ENCODE data around the gene LINC00237. TPM values are rescaled to one million over a fixed set of nuclear protein-coding genes. Genes with fewer than 3 reads are reported as not detected.

LINC00237 gene
- total and polyA plus RNA-seq, 9 of the 15 experiments (the other 6 are each of a cell fraction or from before 2014, with no cell fraction given) = not detected

DNA sequence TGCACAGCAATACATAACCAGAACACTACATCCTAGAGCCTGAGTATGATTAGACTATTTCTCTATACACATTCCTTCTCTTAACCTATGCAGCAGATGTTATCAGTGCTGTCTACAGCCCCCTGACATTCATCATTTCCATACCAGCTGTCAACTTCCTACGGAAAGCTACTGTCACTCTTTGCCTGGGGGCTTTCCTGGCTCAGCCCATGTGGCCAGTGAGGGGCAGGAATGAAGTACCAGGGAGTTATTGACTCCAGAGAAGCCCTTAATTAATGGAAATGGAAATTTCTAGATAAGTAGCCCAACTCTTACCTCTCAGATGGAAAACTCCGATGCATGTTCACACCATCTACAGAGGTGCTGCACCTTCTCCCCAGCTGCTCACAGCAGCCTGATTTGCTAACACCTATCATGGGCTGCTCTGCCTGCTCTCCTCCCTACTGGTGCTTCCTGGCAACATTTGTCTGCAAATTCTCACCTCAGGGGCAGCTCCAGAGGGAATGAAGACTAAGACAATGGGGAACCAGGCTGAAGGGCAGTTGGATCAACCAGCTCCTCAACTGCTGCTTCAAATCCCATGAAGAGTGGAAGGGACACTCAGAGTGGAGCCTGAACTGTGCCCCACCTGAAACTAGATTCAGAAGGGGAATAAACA lies 59.6 kb downstream of the LINC00237 start:
- H3K9me3 ChIP-seq (replicated peaks; ENCODE audit: control insufficient read depth, insufficient read depth, low read depth, low read length) = no peaks in the 10 kb centered on the region
- POLR2A ChIA-PET = no interaction called here
- FAIRE-seq (no peak), ATAC-seq (no peak), DNase-seq (ENCODE audit: extremely low read depth in 1 of 4, low spot score in 3 of 4) (no peak)
- in situ Hi-C loops (cut with MboI) = no loop called here
- no peaks in the 10 kb centered on the region for H3K79me2 ChIP-seq (ENCODE audit: control insufficient read depth, insufficient read depth, low read length)
- CTCF ChIA-PET (ENCODE audit: low intra/inter-chr PET ratio) = no interaction called here
- H4K20me1 ChIP-seq (replicated peaks; ENCODE audit: control insufficient read depth, insufficient read depth, low read length) = no peaks in the 10 kb centered on the region
- peaks cover 0 to 5% of the 10 kb centered on the region in 2 experiments; a peak in 2 of 5 replicates for H3K27me3 ChIP-seq (ENCODE audit: control insufficient read depth in 2 of 2, insufficient read depth in 2 of 2, low read length in 2 of 2)
- H3K36me3 ChIP-seq (ENCODE audit: control insufficient read depth, insufficient read depth, low read length) = no peaks in the 10 kb centered on the region
- intact Hi-C loops (cut with micrococcal nuclease) = loop anchor here (5.0 kb wide), 2 partner anchors 184 to 461 kb away; no protein-coding TSS in a partner anchor
- H2AFZ ChIP-seq (ENCODE audit: low read depth, low read length) = no peak overlapping the region
- H3K4me3 ChIP-seq = no peak overlapping the region
- H3K27ac ChIP-seq (ENCODE audit: extremely low read depth, low read depth, low read length) = no peak overlapping the region
- TF ChIP-seq, protein P1, sequence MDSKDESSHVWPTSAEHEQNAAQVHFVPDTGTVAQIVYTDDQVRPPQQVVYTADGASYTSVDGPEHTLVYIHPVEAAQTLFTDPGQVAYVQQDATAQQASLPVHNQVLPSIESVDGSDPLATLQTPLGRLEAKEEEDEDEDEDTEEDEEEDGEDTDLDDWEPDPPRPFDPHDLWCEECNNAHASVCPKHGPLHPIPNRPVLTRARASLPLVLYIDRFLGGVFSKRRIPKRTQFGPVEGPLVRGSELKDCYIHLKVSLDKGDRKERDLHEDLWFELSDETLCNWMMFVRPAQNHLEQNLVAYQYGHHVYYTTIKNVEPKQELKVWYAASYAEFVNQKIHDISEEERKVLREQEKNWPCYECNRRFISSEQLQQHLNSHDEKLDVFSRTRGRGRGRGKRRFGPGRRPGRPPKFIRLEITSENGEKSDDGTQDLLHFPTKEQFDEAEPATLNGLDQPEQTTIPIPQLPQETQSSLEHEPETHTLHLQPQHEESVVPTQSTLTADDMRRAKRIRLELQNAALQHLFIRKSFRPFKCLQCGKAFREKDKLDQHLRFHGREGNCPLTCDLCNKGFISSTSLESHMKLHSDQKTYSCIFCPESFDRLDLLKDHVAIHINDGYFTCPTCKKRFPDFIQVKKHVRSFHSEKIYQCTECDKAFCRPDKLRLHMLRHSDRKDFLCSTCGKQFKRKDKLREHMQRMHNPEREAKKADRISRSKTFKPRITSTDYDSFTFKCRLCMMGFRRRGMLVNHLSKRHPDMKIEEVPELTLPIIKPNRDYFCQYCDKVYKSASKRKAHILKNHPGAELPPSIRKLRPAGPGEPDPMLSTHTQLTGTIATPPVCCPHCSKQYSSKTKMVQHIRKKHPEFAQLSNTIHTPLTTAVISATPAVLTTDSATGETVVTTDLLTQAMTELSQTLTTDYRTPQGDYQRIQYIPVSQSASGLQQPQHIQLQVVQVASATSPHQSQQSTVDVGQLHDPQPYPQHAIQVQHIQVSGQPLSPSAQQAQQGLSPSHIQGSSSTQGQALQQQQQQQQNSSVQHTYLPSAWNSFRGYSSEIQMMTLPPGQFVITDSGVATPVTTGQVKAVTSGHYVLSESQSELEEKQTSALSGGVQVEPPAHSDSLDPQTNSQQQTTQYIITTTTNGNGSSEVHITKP (IDR thresholded peaks at IDR 0.05; ENCODE audit: partially characterized antibody) = no peak
- TF ChIP-seq, protein P2, sequence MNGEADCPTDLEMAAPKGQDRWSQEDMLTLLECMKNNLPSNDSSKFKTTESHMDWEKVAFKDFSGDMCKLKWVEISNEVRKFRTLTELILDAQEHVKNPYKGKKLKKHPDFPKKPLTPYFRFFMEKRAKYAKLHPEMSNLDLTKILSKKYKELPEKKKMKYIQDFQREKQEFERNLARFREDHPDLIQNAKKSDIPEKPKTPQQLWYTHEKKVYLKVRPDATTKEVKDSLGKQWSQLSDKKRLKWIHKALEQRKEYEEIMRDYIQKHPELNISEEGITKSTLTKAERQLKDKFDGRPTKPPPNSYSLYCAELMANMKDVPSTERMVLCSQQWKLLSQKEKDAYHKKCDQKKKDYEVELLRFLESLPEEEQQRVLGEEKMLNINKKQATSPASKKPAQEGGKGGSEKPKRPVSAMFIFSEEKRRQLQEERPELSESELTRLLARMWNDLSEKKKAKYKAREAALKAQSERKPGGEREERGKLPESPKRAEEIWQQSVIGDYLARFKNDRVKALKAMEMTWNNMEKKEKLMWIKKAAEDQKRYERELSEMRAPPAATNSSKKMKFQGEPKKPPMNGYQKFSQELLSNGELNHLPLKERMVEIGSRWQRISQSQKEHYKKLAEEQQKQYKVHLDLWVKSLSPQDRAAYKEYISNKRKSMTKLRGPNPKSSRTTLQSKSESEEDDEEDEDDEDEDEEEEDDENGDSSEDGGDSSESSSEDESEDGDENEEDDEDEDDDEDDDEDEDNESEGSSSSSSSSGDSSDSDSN (IDR thresholded peaks at IDR 0.05; ENCODE audit: borderline replicate concordance in 1 of 2, low read depth in 2 of 2, low read length in 2 of 2) = no peak
- TF ChIP-seq ZNF644 (tag; IDR thresholded peaks at IDR 0.05; ENCODE audit: low read depth) = no peak
- no TSS peak for BruUV-seq (replicated peaks)
- no peak overlapping the region for H3K4me2 ChIP-seq (ENCODE audit: insufficient read depth, low read length)
- H3K4me1 ChIP-seq (replicated peaks in 1 of 2; ENCODE audit: control insufficient read depth in 2 of 2, insufficient read depth in 2 of 2, low read length in 2 of 2) = no peaks in the 10 kb centered on the region
- no peaks in the 10 kb centered on the region for H3K9me1 ChIP-seq (ENCODE audit: control insufficient read depth, insufficient read depth, low read length)
- whole genome bisulfite sequencing (ENCODE audit: insufficient coverage, low coverage, missing lambda C conversion rate) = 0% methylated on average over 2 of the region's 2 CpGs
- no peak overlapping the region for H3K9ac ChIP-seq (ENCODE audit: insufficient read depth in 1 of 2, low read depth in 2 of 2, low read length in 2 of 2)

Small RNA genes lying within 50 kb of the gene (small RNA-seq; reads per million reads assigned to genes)
- not detected for gene RNA5SP477

Other genes with a start within 250 kb of the LINC00237 start
- gene KIZ, start 19.7 kb upstream of the LINC00237 start, total RNA-seq (2014; rRNA removed) = 10.8 and 11.0 TPM in 2 replicates
- 18.0 and 20.5 TPM in 2 replicates for gene KIZ, start 19.7 kb upstream of the LINC00237 start, total RNA-seq (2014; rRNA removed; fragmentation: Illumina TruSeq; extraction: Trizol)
- gene KIZ, start 19.7 kb upstream of the LINC00237 start, total RNA-seq (2015; rRNA removed; fragmentation: Illumina TruSeq; extraction: Trizol) = 9.8 and 11.5 TPM in 2 replicates
- 12.9 and 15.2 TPM in 2 replicates for gene KIZ, start 19.7 kb upstream of the LINC00237 start, total RNA-seq (2021)
- gene KIZ, start 19.7 kb upstream of the LINC00237 start, polyA plus RNA-seq (2011; rRNA removed) = 21.1 and 23.1 TPM in 2 replicates
- 15.1 and 17.6 TPM in 2 replicates for gene KIZ, start 19.7 kb upstream of the LINC00237 start, polyA plus RNA-seq (2014; fragmentation: Illumina TruSeq; extraction: Trizol)
- 1 to 10 TPM; 4.9 to 7.5 TPM for gene KIZ, start 19.7 kb upstream of the LINC00237 start, polyA plus RNA-seq (2014; fragmentation: Nextera tagmentation; extraction: Ambion mirVana)
- 11.8 and 13.5 TPM in 2 replicates for gene KIZ, start 19.7 kb upstream of the LINC00237 start, polyA plus RNA-seq (2014; rRNA removed)
- 41.8 and 43.0 TPM in 2 replicates for gene XRN2, start 197.0 kb upstream of the LINC00237 start, total RNA-seq (2014; rRNA removed)
- gene XRN2, start 197.0 kb upstream of the LINC00237 start, total RNA-seq (2014; rRNA removed; fragmentation: Illumina TruSeq; extraction: Trizol) = 67.3 and 75.5 TPM in 2 replicates
- gene XRN2, start 197.0 kb upstream of the LINC00237 start, total RNA-seq (2015; rRNA removed; fragmentation: Illumina TruSeq; extraction: Trizol) = 57.2 and 58.3 TPM in 2 replicates
- gene XRN2, start 197.0 kb upstream of the LINC00237 start, total RNA-seq (2021) = 45.1 and 45.5 TPM in 2 replicates
- 51.9 and 67.3 TPM in 2 replicates for gene XRN2, start 197.0 kb upstream of the LINC00237 start, polyA plus RNA-seq (2011; rRNA removed)
- 55.1 and 62.7 TPM in 2 replicates for gene XRN2, start 197.0 kb upstream of the LINC00237 start, polyA plus RNA-seq (2014; fragmentation: Illumina TruSeq; extraction: Trizol)
- gene XRN2, start 197.0 kb upstream of the LINC00237 start, polyA plus RNA-seq (2014; fragmentation: Nextera tagmentation; extraction: Ambion mirVana) = 10 to 100 TPM; 43.4 to 51.4 TPM
- 40.7 and 44.0 TPM in 2 replicates for gene XRN2, start 197.0 kb upstream of the LINC00237 start, polyA plus RNA-seq (2014; rRNA removed)